K562 (cell line): Measurements from ENCODE around the gene SPHK1. TPM values are rescaled to one million over a fixed set of nuclear protein-coding genes. Genes with fewer than 3 reads are reported as not detected.

Experiments used
- BDP1 ChIP-seq: IDR thresholded peaks from 3 replicates; pipeline ENCODE4 v1.6.1; 2011; ENCODE audit not compliant: insufficient read length, insufficient read depth
- CEBPG ChIP-seq, 3 experiments: fragments of 200-800 bp in 1 of 3; sonication (Bioruptor generic) in 1 of 3; sonication (generic) in 1 of 3; formaldehyde crosslinking in 1 of 3; IDR thresholded peaks in 2 of 3; conservative IDR thresholded peaks in 1 of 3; 2 replicates each; pipeline versions ENCODE4 v1.6.1 to v1.8.0; 2016 to 2022; ENCODE audit warnings: missing compliant biosample characterization in 2 of 3, missing genetic modification characterization in 2 of 3, mild to moderate bottlenecking in 1 of 3, missing genetic modification reagents in 1 of 3
- GMEB1 ChIP-seq: fragments of 250-450 bp; sonication (Bioruptor Pico); IDR thresholded peaks from 2 replicates; pipeline ENCODE4 v1.4.0; 2020; ENCODE audit warnings: mild to moderate bottlenecking
- IRF9 ChIP-seq: fragments of 450-650 bp; IDR thresholded peaks from 2 replicates; pipeline ENCODE4 v1.6.1; 2016; ENCODE audit warnings: missing biosample characterization, missing genetic modification characterization
- MAFF ChIP-seq: IDR thresholded peaks from 2 replicates; pipeline ENCODE4 v1.6.1; 2012; ENCODE audit warnings: low read length, improper control_type of control experiment
- MGA ChIP-seq: fragments of 450-650 bp; IDR thresholded peaks from 2 replicates; pipeline ENCODE4 v1.6.1; 2016; ENCODE audit warnings: mild to moderate bottlenecking, moderate library complexity
- NEUROD1 ChIP-seq: fragments of 150-350 bp; IDR thresholded peaks from 2 replicates; pipeline ENCODE4 v1.6.1; 2014; ENCODE audit warnings: borderline replicate concordance, low read length, low read depth; ENCODE audit not compliant: partially characterized antibody
- NONO ChIP-seq, 2 experiments: fragments of 200-400 bp in 1 of 2; fragments of 450-650 bp in 1 of 2; formaldehyde crosslinking in 1 of 2; IDR thresholded peaks; 2 replicates each; pipeline ENCODE4 v1.6.1; 2017; ENCODE audit warnings: low read depth in 2 of 2, mild to moderate bottlenecking in 2 of 2, moderate library complexity in 2 of 2, low read length in 1 of 2
- TCF3 ChIP-seq: sonication (generic); formaldehyde crosslinking; IDR thresholded peaks from 2 replicates; pipeline ENCODE4 v1.4.0; 2020; ENCODE audit warnings: mild to moderate bottlenecking, missing genetic modification reagents
- TCF7 ChIP-seq: sonication (generic); IDR thresholded peaks from 2 replicates; pipeline ENCODE4 v1.6.1; 2016; ENCODE audit warnings: antibody characterized with exemption, borderline replicate concordance
- ZNF740 ChIP-seq, 3 experiments: fragments of 200-800 bp in 1 of 3; sonication (Bioruptor generic) in 1 of 3; sonication (generic) in 1 of 3; formaldehyde crosslinking in 1 of 3; IDR thresholded peaks; 2 replicates each; pipeline versions ENCODE4 v1.6.1 to v1.8.0; 2016 to 2022; ENCODE audit warnings: mild to moderate bottlenecking in 2 of 3, missing compliant biosample characterization in 2 of 3, missing genetic modification characterization in 2 of 3, missing genetic modification reagents in 1 of 3
- polyA plus RNA-seq, 8 experiments: library from polyadenylated mRNA; depleted of rRNA in 4 of 8; stranded (reverse) in 5 of 8; unstranded in 3 of 8; fragments of >200 nt; fragmentation: Nextera tagmentation in 2 of 8; fragmentation: Illumina TruSeq in 1 of 8; extraction: Ambion mirVana in 2 of 8; extraction: Trizol in 1 of 8; gene quantifications; 2 replicates each; pipeline versions ENCODE4 v1.2.1 to v1.2.3, GENCODE V29; 2011 to 2014; ENCODE audit warnings: inconsistent platforms in 1 of 8, missing spikeins in 1 of 8
- total RNA-seq, 7 experiments: library from RNA; depleted of rRNA in 6 of 7; stranded (reverse); fragments of >200 nt in 6 of 7; fragmentation: Illumina TruSeq in 2 of 7; extraction: Trizol in 2 of 7; gene quantifications; 2 replicates each; pipeline versions ENCODE4 v1.2.1 to v1.2.3, GENCODE V29; 2011 to 2021; ENCODE audit warnings: low replicate concordance in 1 of 7

SPHK1 gene
- total and polyA plus RNA-seq, 9 of the 15 experiments (the other 6 are each of a cell fraction or from before 2014, with no cell fraction given), result 0.21 to 60.3 (median 14.5) TPM

- TF ChIP-seq GMEB1 (CRISPR knock-in tag) (0 out of 2 replicates have a peak, but pooled peaks have one; percentile 13), MGA (no peak), TCF7 (no peak), NEUROD1 (no peak), MAFF (peak; percentile 90), CEBPG (CRISPR knock-in tag; IDR thresholded peaks at IDR 0.05) (no peak), CEBPG (tag; conservative IDR thresholded peaks at IDR 0.05 in 1 of 2, IDR thresholded peaks at IDR 0.05 in 1 of 2) (no peak), TCF3 (CRISPR knock-in tag) (peak; percentile 95), IRF9 (no peak), NONO (IDR thresholded peaks at IDR 0.05; ENCODE audit: low read depth in 2 of 2, low read length in 1 of 2) (no peak), ZNF740 (CRISPR knock-in tag; IDR thresholded peaks at IDR 0.05) (no peak), ZNF740 (tag; IDR thresholded peaks at IDR 0.05) (no peak), BDP1 (no peak)
Measured at GRCh38 chr17:76354747-76355310, 29.6 kb upstream of the SPHK1 start (continued).
